ENCODE data around the gene SMARCC2. TPM values are rescaled to one million over a fixed set of nuclear protein-coding genes. Genes with fewer than 3 reads are reported as not detected.

SMARCC2 gene
- total RNA-seq, 2 experiments from 2014 or later: 68.3 to 137 TPM

DNA sequence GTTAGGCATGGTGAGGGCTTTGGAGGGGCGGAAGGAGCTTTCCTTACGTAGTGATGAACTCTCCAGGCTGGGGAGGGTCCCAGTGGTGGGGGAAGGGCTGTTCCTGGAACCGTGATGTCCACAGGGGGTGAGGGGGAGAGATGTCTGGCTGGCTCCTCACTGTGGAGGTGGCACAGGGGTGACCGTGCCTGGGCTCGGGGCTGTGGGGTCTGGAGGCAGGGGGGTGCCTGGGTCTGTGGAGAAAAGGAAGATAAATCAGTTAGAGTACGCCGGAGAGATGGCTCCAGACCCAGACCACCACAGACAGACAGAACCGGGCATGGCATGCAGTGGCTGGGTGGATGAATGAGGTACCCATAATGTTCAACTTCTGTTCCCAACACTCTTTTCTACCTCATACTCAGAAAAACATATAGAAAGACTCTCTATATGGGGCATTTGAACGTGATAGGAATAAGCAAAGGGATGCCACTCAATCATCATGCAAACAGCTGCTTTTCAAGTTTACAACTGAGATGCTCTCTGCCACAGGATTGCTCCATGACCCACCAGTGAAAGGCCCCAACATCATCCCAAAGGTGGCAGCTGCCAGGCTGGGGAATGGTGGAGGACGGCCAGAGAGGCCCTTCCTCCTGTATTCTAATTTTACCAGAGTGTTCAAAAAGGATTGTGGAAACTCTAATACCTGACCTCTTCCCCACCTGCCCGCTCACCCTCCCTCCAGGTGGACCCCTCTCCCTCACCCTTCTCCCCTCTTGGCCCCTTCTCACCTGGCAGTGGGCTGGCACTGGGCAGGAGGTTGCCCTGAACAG is 25.5 kb downstream of the SMARCC2 start:
- H3K9me3 ChIP-seq (ENCODE audit: low read length): no peaks in the 10 kb centered on the region
- peaks cover 92% of the 10 kb centered on the region for H3K36me3 ChIP-seq (ENCODE audit: insufficient read depth, low read length)
- H3K27ac ChIP-seq (ENCODE audit: low read depth, low read length, poor library complexity, severe bottlenecking): no peak overlapping the region
- H3K4me1 ChIP-seq (ENCODE audit: insufficient read depth, low read length, poor library complexity, severe bottlenecking): peaks cover 22% of the 10 kb centered on the region
- no peak overlapping the region for H3K4me2 ChIP-seq (ENCODE audit: low read length)
- DNase-seq (ENCODE audit: low spot score): no peak
- H3K9me2 ChIP-seq (ENCODE audit: insufficient read depth, low read length): no peaks in the 10 kb centered on the region
- ChIA-PET CTCF (ENCODE audit: unreplicated experiment) (no interaction called here), POLR2A (interaction anchor here (0.7 to 1.1 kb wide), 3 partner anchors 24 to 41 kb away, joined by 3 to 8 read pairs (median 4); partner anchors contain the start of gene ESYT1)
- no TSS peak for BruUV-seq (replicated peaks)
- intact Hi-C loops (cut with micrococcal nuclease; ENCODE audit: unreplicated experiment): no loop called here
- peaks cover 20% of the 10 kb centered on the region for H3K79me2 ChIP-seq (ENCODE audit: insufficient read depth, low read depth, low read length)
- no peak overlapping the region for H2AFZ ChIP-seq (ENCODE audit: low read length)
- peaks cover 9% of the 10 kb centered on the region; the same call in 1 of the 2 replicates for H4K20me1 ChIP-seq (ENCODE audit: insufficient read depth, low read length)
- H3K4me3 ChIP-seq (ENCODE audit: low read depth, low read length, poor library complexity, severe bottlenecking): no peak overlapping the region
- no peak for TF ChIP-seq EZH2phosphoT487 (IDR thresholded peaks at IDR 0.05; ENCODE audit: borderline replicate concordance, low read depth, low read length)
- TF ChIP-seq, protein P1, sequence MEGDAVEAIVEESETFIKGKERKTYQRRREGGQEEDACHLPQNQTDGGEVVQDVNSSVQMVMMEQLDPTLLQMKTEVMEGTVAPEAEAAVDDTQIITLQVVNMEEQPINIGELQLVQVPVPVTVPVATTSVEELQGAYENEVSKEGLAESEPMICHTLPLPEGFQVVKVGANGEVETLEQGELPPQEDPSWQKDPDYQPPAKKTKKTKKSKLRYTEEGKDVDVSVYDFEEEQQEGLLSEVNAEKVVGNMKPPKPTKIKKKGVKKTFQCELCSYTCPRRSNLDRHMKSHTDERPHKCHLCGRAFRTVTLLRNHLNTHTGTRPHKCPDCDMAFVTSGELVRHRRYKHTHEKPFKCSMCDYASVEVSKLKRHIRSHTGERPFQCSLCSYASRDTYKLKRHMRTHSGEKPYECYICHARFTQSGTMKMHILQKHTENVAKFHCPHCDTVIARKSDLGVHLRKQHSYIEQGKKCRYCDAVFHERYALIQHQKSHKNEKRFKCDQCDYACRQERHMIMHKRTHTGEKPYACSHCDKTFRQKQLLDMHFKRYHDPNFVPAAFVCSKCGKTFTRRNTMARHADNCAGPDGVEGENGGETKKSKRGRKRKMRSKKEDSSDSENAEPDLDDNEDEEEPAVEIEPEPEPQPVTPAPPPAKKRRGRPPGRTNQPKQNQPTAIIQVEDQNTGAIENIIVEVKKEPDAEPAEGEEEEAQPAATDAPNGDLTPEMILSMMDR (conservative IDR thresholded peaks at IDR 0.05; ENCODE audit: low read length): no peak

DNA sequence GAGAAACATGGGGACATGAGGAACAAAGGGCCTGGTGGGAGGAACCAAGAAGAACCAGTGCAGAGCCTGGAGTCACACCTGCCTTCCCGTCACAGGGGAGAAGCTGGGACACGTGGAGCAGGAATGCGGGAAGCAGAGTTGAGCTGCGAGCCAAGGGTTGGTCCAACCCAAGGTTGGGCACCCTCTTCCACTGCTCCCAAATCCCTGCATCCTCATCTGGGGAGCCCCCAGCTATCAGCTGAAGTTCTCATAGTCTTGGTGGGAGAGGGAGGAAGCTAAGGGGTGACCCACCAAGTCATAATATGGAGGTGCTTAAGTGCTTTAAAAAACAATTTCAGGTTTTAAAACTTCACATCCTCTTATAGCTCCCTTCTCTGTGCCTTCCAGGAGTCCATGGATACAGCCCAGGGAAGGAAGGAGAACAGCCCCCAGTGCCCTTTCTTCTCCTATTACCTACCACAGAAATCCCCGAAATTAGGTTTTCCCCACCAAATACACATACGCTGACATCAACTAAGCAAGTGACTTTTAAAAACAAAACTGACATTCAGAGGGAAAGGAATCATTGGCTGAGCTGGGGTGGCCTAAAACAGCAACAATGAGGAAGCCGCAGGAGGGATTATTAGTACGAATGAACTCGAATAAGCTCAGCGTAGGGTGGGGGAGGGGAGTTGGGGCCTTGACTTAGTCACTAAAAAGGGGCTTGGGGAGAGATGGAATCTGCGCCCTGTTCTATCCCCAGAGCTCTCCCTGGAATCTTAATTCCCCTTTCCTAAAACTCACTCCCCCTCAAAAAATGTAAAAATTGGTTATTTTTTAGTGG is 26.6 kb downstream of the SMARCC2 start:
- Histone ChIP-seq H3K9me2 (ENCODE audit: insufficient read depth, low read length) (no peaks in the 10 kb centered on the region), H4K20me1 (ENCODE audit: insufficient read depth, low read length) (peaks cover 9% of the 10 kb centered on the region; the same call in 1 of the 2 replicates), H3K36me3 (ENCODE audit: insufficient read depth, low read length) (peaks cover 86% of the 10 kb centered on the region), H3K4me3 (ENCODE audit: low read depth, low read length, poor library complexity, severe bottlenecking) (no peak overlapping the region), H3K9me3 (ENCODE audit: low read length) (no peaks in the 10 kb centered on the region), H3K4me1 (ENCODE audit: insufficient read depth, low read length, poor library complexity, severe bottlenecking) (peaks cover 22% of the 10 kb centered on the region), H2AFZ (ENCODE audit: low read length) (no peak overlapping the region), H3K79me2 (ENCODE audit: insufficient read depth, low read depth, low read length) (peaks cover 26% of the 10 kb centered on the region), H3K4me2 (ENCODE audit: low read length) (no peak overlapping the region), H3K27ac (ENCODE audit: low read depth, low read length, poor library complexity, severe bottlenecking) (no peak overlapping the region)
- intact Hi-C loops (cut with micrococcal nuclease; ENCODE audit: unreplicated experiment): no loop called here
- ChIA-PET POLR2A (interaction anchor here (0.7 to 1.9 kb wide), 5 partner anchors 25 to 45 kb away, joined by 3 to 8 read pairs (median 4); partner anchors contain the start of gene ESYT1), CTCF (ENCODE audit: unreplicated experiment) (no interaction called here)
- TF ChIP-seq, protein P1 (conservative IDR thresholded peaks at IDR 0.05; ENCODE audit: low read length): no peak
- no peak for TF ChIP-seq EZH2phosphoT487 (IDR thresholded peaks at IDR 0.05; ENCODE audit: borderline replicate concordance, low read depth, low read length)
- DNase-seq (ENCODE audit: low spot score): no peak
- BruUV-seq (replicated peaks): TSS peak; percentile 80
